Endothelial cell (in vitro differentiated cells): ENCODE measurements around the gene OS9. TPM values are rescaled to one million over a fixed set of nuclear protein-coding genes. Genes with fewer than 3 reads are reported as not detected.
A peak's percentile ranks its signal among the peaks of the same experiment; 100 is the strongest.

Experiments
- DNase-seq: peaks from one replicate; pipeline ENCODE4 v3.0.0; 2021; ENCODE audit warnings: low spot score
- H3K27ac Mint-ChIP-seq: one replicate; pipeline ENCODE4 v1.8.0; 2021; ENCODE audit warnings: mixed read lengths, inconsistent platforms; ENCODE audit not compliant: unreplicated experiment
- H3K27me3 Mint-ChIP-seq: one replicate; pipeline ENCODE4 v1.8.0; 2021; ENCODE audit warnings: mild to moderate bottlenecking, moderate library complexity, mixed read lengths, inconsistent platforms; ENCODE audit not compliant: unreplicated experiment
- H3K36me3 Mint-ChIP-seq: one replicate; pipeline ENCODE4 v1.8.0; 2021; ENCODE audit warnings: mild to moderate bottlenecking, low read depth, mixed read lengths, inconsistent platforms; ENCODE audit not compliant: unreplicated experiment
- H3K4me1 Mint-ChIP-seq: one replicate; pipeline ENCODE4 v1.8.0; 2021; ENCODE audit warnings: mild to moderate bottlenecking, mixed read lengths, inconsistent platforms; ENCODE audit not compliant: unreplicated experiment
- H3K4me3 Mint-ChIP-seq: one replicate; pipeline ENCODE4 v1.8.0; 2021; ENCODE audit warnings: mild to moderate bottlenecking, mixed read lengths, inconsistent platforms; ENCODE audit not compliant: unreplicated experiment
- H3K9me3 Mint-ChIP-seq: one replicate; pipeline ENCODE4 v1.8.0; 2021; ENCODE audit warnings: mixed read lengths, inconsistent platforms; ENCODE audit not compliant: unreplicated experiment
- total RNA-seq: library from RNA; stranded (reverse); fragmentation: NEBNext Ultra II Directional; extraction: Animal tissue kit (Norgen Biotek cat#: 25700); gene quantifications from one replicate; pipeline ENCODE4 v1.2.1, GENCODE V29; 2021; ENCODE audit not compliant: unreplicated experiment
- TF ChIP-seq, protein P1 (sequence below): fragments of 200-600 bp; sonication (generic); IDR thresholded peaks from one replicate; pipeline ENCODE4 v1.5.0; 2021; ENCODE audit warnings: antibody characterized with exemption; ENCODE audit not compliant: unreplicated experiment

OS9 gene
- total RNA-seq, 1 donor from 2014 or later = 220 TPM

DNA sequence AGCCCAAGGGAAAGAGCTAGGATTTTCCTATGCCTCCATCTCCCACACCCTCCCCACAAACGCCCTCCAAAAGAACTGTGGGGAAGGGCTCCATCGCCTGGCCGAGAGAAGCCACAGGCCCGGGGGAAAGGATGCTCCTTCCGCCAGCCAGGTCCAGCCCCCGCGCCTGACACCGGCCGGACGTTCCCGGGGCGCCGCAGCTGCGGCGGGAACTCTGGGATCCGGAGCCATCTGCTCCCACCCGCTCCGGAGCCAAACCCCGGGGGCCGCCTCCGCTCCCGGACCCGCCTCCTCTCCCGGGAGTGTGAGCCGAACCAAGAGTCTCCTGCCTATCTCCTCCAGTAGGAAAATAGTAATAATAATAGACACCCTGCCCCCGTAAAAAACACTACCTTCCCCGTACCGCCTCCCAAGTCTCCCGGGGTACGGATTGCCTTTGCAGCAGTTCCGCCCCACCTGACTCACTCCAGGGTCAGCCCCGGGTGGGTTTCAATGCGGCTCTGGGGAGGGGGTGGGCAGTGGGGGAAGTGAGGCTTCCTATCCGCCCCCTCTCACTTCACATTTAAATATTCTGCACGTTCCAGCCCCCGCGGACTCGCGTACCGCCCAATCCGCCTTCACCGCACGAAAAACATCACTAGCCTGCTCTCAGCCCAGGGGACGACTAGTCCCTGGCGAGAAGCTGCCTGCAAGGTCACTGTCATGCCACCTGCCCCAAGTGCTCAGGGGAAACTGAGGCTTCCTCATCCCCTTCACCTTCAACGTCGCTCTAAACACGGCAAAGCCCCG lies 42.2 kb downstream of the OS9 start:
- no peaks in the 10 kb centered on the region for H3K9me3 Mint-ChIP-seq
- TF ChIP-seq, protein P1, sequence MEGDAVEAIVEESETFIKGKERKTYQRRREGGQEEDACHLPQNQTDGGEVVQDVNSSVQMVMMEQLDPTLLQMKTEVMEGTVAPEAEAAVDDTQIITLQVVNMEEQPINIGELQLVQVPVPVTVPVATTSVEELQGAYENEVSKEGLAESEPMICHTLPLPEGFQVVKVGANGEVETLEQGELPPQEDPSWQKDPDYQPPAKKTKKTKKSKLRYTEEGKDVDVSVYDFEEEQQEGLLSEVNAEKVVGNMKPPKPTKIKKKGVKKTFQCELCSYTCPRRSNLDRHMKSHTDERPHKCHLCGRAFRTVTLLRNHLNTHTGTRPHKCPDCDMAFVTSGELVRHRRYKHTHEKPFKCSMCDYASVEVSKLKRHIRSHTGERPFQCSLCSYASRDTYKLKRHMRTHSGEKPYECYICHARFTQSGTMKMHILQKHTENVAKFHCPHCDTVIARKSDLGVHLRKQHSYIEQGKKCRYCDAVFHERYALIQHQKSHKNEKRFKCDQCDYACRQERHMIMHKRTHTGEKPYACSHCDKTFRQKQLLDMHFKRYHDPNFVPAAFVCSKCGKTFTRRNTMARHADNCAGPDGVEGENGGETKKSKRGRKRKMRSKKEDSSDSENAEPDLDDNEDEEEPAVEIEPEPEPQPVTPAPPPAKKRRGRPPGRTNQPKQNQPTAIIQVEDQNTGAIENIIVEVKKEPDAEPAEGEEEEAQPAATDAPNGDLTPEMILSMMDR = no peak
- H3K36me3 Mint-ChIP-seq = peaks cover 32% of the 10 kb centered on the region
- peaks cover 34% of the 10 kb centered on the region for H3K27me3 Mint-ChIP-seq
- peak; percentile 61 for DNase-seq
- H3K4me1 Mint-ChIP-seq = peaks cover 34% of the 10 kb centered on the region
- peak overlapping the region; percentile 94 for H3K27ac Mint-ChIP-seq
- H3K4me3 Mint-ChIP-seq = peak overlapping the region; percentile 90

DNA sequence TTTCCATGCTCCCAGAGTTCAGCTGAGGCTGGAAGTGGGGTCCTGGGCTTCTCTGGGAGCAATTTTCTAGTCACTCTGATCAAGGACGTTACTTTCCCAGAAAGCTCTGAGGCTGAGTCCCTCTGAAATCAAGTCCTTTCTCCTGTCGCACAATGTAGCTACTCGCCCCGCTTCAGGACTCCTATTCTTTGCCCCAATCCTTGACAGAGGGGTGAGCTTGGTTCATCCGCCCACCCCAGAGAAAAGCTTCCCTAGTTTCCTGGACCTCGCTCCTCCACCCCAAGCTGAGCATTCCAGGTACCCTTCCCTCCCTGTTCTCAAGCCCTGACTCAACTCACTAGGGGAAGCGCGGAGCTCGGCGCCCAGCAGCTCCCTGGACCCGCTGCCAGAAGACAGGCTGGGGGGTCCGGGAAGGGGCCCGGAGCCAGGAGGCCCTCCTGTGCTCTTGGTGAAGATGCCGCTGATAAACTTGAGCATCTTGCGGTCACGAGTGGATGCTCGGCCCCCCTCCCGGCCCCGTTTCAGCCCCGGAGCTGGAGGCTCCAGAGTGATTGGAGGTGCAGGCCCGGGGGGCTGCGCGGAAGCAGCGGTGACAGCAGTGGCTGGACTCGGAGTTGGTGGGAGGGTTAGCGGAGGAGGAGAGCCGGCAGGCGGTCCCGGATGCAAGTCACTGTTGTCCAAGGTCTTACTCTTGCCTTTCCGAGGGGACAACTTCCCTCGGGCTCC lies 43.0 kb downstream of the OS9 start:
- peak overlapping the region; percentile 90 for H3K4me3 Mint-ChIP-seq
- DNase-seq = no peak
- H3K9me3 Mint-ChIP-seq = no peaks in the 10 kb centered on the region
- H3K36me3 Mint-ChIP-seq = peaks cover 28% of the 10 kb centered on the region
- H3K27ac Mint-ChIP-seq = peak overlapping the region; percentile 94
- H3K4me1 Mint-ChIP-seq = peaks cover 39% of the 10 kb centered on the region
- TF ChIP-seq, protein P1 = no peak
- H3K27me3 Mint-ChIP-seq = peaks cover 38% of the 10 kb centered on the region

DNA sequence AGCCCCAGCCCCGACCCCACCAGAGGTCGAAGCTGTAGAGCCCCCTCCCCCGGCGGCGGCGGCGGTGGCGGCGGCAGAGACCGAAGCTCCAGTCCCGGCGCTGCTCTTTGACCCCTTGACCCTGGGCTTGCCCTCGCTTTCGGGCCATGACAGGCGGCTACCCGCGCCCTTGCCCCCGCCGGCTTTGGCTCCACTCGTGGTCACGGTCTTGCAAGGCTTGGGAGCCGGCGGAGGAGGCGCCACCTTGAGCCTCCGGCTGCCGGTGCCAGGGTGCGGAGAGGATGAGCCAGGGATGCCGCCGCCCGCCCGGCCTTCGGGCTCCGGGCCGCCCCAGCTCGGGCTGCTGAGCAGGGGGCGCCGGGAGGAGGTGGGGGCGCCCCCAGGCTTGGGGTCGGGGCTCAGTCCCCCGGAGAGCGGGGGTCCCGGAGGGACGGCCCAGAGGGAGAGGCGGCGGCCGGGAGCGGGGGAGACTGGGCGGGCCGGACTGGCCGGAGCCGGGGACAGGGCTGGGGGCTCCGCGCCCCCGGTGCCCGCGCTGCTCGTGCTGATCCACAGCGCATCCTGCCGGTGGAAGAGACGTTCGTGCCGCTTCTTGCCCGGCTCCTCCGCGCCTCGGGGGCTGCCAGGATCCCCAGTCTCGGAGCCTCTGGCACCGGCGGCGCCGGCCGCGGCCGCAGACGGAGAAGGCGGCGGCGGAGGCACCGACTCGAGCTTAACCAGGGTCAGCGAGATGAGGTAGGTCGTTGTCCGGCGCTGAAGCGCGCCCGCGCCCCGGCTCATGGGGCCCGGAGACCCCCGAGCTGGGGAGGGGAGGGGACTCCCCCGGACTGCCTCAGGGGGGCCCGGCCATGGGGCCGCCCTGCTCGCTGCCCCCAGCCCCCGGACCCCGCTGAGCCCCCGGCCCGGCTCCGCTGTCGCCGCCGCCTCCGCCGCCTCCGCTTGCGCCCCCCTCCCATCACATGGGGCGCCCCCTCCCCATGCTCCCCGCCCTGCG lies 43.8 kb downstream of the OS9 start:
- Mint-ChIP-seq H3K36me3 (peaks cover 24% of the 10 kb centered on the region), H3K4me3 (no peak overlapping the region), H3K27ac (no peak overlapping the region), H3K4me1 (peaks cover 36% of the 10 kb centered on the region), H3K27me3 (peaks cover 41% of the 10 kb centered on the region), H3K9me3 (no peaks in the 10 kb centered on the region)
- peak; percentile 48 for DNase-seq
- TF ChIP-seq, protein P1 = no peak

DNA sequence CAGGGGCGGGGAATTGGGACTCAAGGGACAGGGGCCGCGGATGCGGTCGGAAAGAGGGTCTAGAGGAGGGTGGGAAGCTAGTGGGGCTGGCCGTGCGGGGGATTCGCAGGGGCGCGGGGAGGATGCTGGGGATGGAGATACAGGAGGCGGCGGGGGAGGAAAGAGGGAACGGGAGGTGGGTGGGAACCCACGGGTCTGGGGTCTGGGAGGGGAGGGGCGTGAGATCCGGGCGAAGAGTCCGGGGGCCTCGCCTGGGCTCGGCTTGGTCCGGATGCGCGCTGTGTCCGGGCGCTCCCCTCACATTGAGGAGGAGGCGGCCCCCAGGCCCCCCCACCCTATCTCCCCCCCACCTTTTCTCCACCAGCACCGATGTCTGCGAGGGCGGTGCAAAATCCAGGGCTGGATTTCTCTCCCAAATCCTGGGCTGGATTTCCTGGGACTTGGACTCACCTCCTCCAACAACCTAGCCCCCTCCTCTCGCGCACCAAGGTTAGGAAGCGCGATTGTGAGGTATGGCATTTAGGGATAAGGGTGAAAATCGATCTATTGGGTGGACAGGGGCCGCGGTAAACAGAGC lies 44.8 kb downstream of the OS9 start, which contains the start of gene AGAP2:
AGAP2 (minus strand) TSS at position 82 of the 577 bp plus-strand sequence. CDS start 496 bp downstream, outside the sequence.
- Mint-ChIP-seq H3K36me3 (peaks cover 24% of the 10 kb centered on the region), H3K27me3 (peaks cover 41% of the 10 kb centered on the region), H3K4me3 (peak within 1 kb of the TSS; percentile 75), H3K4me1 (peaks cover 36% of the 10 kb centered on the region), H3K9me3 (no peaks in the 10 kb centered on the region), H3K27ac (peak within 1 kb of the TSS; percentile 59)
- TF ChIP-seq, protein P1 = no peak
- peak; percentile 41 for DNase-seq
